A549 (cell line): Measurements from ENCODE around the gene CDK5RAP2. TPM values are rescaled to one million over a fixed set of nuclear protein-coding genes. Genes with fewer than 3 reads are reported as not detected.

ENCODE experiments used
- ATAC-seq, 2 experiments: fragments of 200-7000 bp in 1 of 2; fragments of >200 bp in 1 of 2; cut with Nextera tagmentation in 1 of 2; cut with Tn5 transposase in 1 of 2; 3 replicates each; pipeline versions ENCODE4 v1.8.0 to v1.9.1; 2018 to 2020; ENCODE audit warnings: mild to moderate bottlenecking in 1 of 2, moderate library complexity in 1 of 2
- CTCF ChIA-PET: fragments of 300-600 bp; sonication (Branson Sonifier 250); formaldehyde crosslinking; extraction: SDS; loops from one replicate; lab custom pipeline; 2021; ENCODE audit warnings: antibody characterized with exemption, inconsistent platforms; lab: Yijun Ruan, JAX
- POLR2A ChIA-PET: fragments of 350-600 bp; formaldehyde crosslinking; extraction: SDS; loops from one replicate; lab custom pipeline; 2021; ENCODE audit warnings: antibody characterized with exemption, inconsistent platforms; lab: Yijun Ruan, JAX
- DNase-seq, 2 experiments: peaks; one replicate each; pipeline versions ENCODE4 v3.0.0 to v3.0.0-alpha.2; 2011 to 2016; ENCODE audit warnings: low read depth in 1 of 2, low spot score in 1 of 2
- FAIRE-seq: peaks from 2 replicates; lab custom pipeline; 2011; peaks lifted over from hg19 to GRCh38; lab: Jason Lieb, UNC
- H3K27ac ChIP-seq, 2 experiments: fragments of >200 bp; sonication (Bioruptor Twin); formaldehyde crosslinking; 3 replicates each; pipeline ENCODE4 v1.5.1; 2016 to 2017
- H3K4me1 ChIP-seq: fragments of >200 bp; sonication (Bioruptor Twin); formaldehyde crosslinking; 3 replicates; pipeline ENCODE4 v1.6.1; 2016
- H3K4me2 ChIP-seq: fragments of >200 bp; sonication (Bioruptor Twin); formaldehyde crosslinking; 3 replicates; pipeline ENCODE4 v1.6.1; 2016
- H3K4me3 ChIP-seq: fragments of >200 bp; sonication (Bioruptor Twin); formaldehyde crosslinking; 3 replicates; pipeline ENCODE4 v1.5.1; 2016
- H3K9me3 ChIP-seq: fragments of >200 bp; sonication (Bioruptor Twin); formaldehyde crosslinking; 3 replicates; pipeline ENCODE4 v1.6.1; 2016
- BCL3 ChIP-seq: fragments of >200 bp; sonication (Bioruptor Twin); formaldehyde crosslinking; IDR thresholded peaks from 3 replicates; pipeline ENCODE4 v1.6.1; 2016
- CBX2 ChIP-seq: fragments of 200-600 bp; sonication (generic); IDR thresholded peaks from 2 replicates; pipeline ENCODE4 v1.6.1; 2016; ENCODE audit warnings: low read depth, mild to moderate bottlenecking, borderline replicate concordance
- CHD2 ChIP-seq: fragments of 150-350 bp; IDR thresholded peaks from 2 replicates; pipeline ENCODE4 v1.6.1; 2014; ENCODE audit warnings: low read length; ENCODE audit not compliant: partially characterized antibody
- CHD4 ChIP-seq: fragments of 200-600 bp; sonication (generic); IDR thresholded peaks from 2 replicates; pipeline ENCODE4 v1.6.1; 2016; ENCODE audit warnings: antibody characterized with exemption, mild to moderate bottlenecking, borderline replicate concordance
- FOSB ChIP-seq: fragments of 250-450 bp; sonication (Bioruptor Pico); IDR thresholded peaks from 2 replicates; pipeline ENCODE4 v1.5.0; 2020; ENCODE audit warnings: mild to moderate bottlenecking, moderate library complexity
- HMGXB4 ChIP-seq: fragments of 250-450 bp; sonication (Bioruptor Pico); IDR thresholded peaks from 2 replicates; pipeline ENCODE4 v1.5.0; 2021; ENCODE audit warnings: mild to moderate bottlenecking, moderate library complexity, borderline replicate concordance
- HOXB5 ChIP-seq: fragments of 250-450 bp; sonication (Bioruptor Pico); IDR thresholded peaks from 2 replicates; pipeline ENCODE4 v1.5.0; 2020; ENCODE audit warnings: mild to moderate bottlenecking, moderate library complexity
- JUN ChIP-seq, 2 experiments: fragments of >200 bp; sonication (Bioruptor Twin); formaldehyde crosslinking; IDR thresholded peaks; 2 replicates in 1 of 2; 3 replicates in 1 of 2; pipeline ENCODE4 v1.6.1; 2016 to 2017
- KDM5A ChIP-seq: fragments of 200-600 bp; sonication (generic); IDR thresholded peaks from 2 replicates; pipeline ENCODE4 v1.6.1; 2016; ENCODE audit warnings: antibody characterized with exemption, mild to moderate bottlenecking
- MAFK ChIP-seq: fragments of 450-650 bp; IDR thresholded peaks from 2 replicates; pipeline ENCODE4 v1.6.1; 2014; ENCODE audit not compliant: partially characterized antibody
- MAX ChIP-seq: IDR thresholded peaks from 2 replicates; pipeline ENCODE4 v1.6.1; 2012
- NR3C1 ChIP-seq: fragments of >200 bp; sonication (Bioruptor Twin); formaldehyde crosslinking; IDR thresholded peaks from 3 replicates; pipeline ENCODE4 v1.6.1; 2017
- PHF8 ChIP-seq: fragments of 200-600 bp; sonication (generic); IDR thresholded peaks from 2 replicates; pipeline ENCODE4 v1.6.1; 2016; ENCODE audit warnings: low read depth, mild to moderate bottlenecking, antibody characterized with exemption, moderate library complexity, borderline replicate concordance
- POLR2A ChIP-seq: IDR thresholded peaks from 2 replicates; pipeline ENCODE4 v1.6.1; 2012; ENCODE audit warnings: mild to moderate bottlenecking, low read length
- POLR2AphosphoS2 ChIP-seq: conservative IDR thresholded peaks from 2 replicates; pipeline ENCODE4 v1.6.1; 2012; ENCODE audit warnings: low read length, improper control_type of control experiment, inconsistent platforms
- RAD21 ChIP-seq, 2 experiments: fragments of >200 bp in 1 of 2; sonication (Bioruptor Twin) in 1 of 2; formaldehyde crosslinking in 1 of 2; IDR thresholded peaks in 1 of 2; conservative IDR thresholded peaks in 1 of 2; 2 replicates in 1 of 2; 3 replicates in 1 of 2; pipeline ENCODE4 v1.6.1; 2012 to 2018; ENCODE audit warnings: inconsistent platforms in 1 of 2
- SMC3 ChIP-seq: fragments of >200 bp; sonication (Bioruptor Twin); formaldehyde crosslinking; IDR thresholded peaks from 3 replicates; pipeline ENCODE4 v1.6.1; 2018; ENCODE audit warnings: inconsistent platforms
- TP53 ChIP-seq: fragments of 250-450 bp; sonication (Bioruptor Pico); IDR thresholded peaks from 2 replicates; pipeline ENCODE4 v1.5.0; 2021; ENCODE audit warnings: mild to moderate bottlenecking, moderate library complexity
- ZFP36 ChIP-seq: fragments of 450-650 bp; IDR thresholded peaks from 2 replicates; pipeline ENCODE4 v1.6.1; 2014; ENCODE audit warnings: borderline replicate concordance; ENCODE audit not compliant: partially characterized antibody
- ZSCAN20 ChIP-seq: fragments of 250-450 bp; sonication (Bioruptor Pico); IDR thresholded peaks from 2 replicates; pipeline ENCODE4 v1.8.0; 2022; ENCODE audit warnings: mild to moderate bottlenecking, moderate library complexity
- WGBS: methylation state at CpG from one replicate; pipeline ENCODE4 v1.1.6; 2017; ENCODE audit errors: missing lambda C conversion rate; 5-methylcytosine and 5-hydroxymethylcytosine counted together
- polyA plus RNA-seq, 4 experiments: library from polyadenylated mRNA; depleted of rRNA in 3 of 4; stranded (reverse); fragments of >200 nt; fragmentation: RNase III in 1 of 4; extraction: RNeasy Plus Mini Kit Qiagen cat#74134 plus additional on column Dnase treatment in 1 of 4; gene quantifications; 2 replicates in 3 of 4; 3 replicates in 1 of 4; pipeline ENCODE4 v1.2.3, GENCODE V29; 2011 to 2017
- TF ChIP-seq, protein P1 (sequence below): fragments of >200 bp; sonication (Bioruptor Twin); formaldehyde crosslinking; IDR thresholded peaks from 3 replicates; pipeline ENCODE4 v1.5.1; 2016
- TF ChIP-seq, protein P2 (sequence below): fragments of >200 bp; sonication (Bioruptor Twin); formaldehyde crosslinking; IDR thresholded peaks from 2 replicates; pipeline ENCODE4 v1.6.1; 2016
- TF ChIP-seq, protein P3 (sequence below): fragments of 450-650 bp; IDR thresholded peaks from 2 replicates; pipeline ENCODE4 v1.6.1; 2014; ENCODE audit warnings: antibody characterized with exemption

Gene CDK5RAP2
- polyA plus RNA-seq, 2 of the 4 experiments (the other 2 are of a cell fraction), result 29.1 to 44.6 TPM

DNA sequence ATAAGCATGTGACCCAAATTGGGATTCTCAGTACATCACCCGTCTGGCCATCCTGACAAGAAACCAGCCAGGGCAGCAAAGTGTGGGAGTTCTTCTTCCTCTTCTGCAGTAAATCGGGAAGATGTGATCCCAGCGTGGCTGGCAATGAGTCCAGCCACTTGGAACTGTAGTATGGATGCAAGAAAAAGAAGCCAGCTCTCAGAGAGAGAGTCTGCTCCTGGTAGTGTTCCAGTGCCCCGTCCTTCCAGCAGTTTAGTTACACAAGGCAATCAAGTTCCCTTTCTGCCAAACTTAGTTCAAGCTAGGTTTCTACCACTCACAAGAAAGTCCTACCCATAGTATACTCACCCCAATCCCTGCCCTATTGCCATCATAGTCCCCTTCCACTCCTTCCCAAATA lies 65.6 kb downstream of the CDK5RAP2 start:
- no peak for TF ChIP-seq ZSCAN20
- TF ChIP-seq TP53 (CRISPR knock-in tag), result no peak
- no peak for TF ChIP-seq SMC3
- TF ChIP-seq ZFP36, result no peak
- TF ChIP-seq CBX2, result no peak
- TF ChIP-seq HOXB5 (CRISPR knock-in tag), result no peak
- TF ChIP-seq, all 56 proteins: peak for 0
- Histone ChIP-seq H3K4me2 (no peak overlapping the region), H3K27ac (no peak overlapping the region), H3K9me3 (peaks cover 6% of the 10 kb centered on the region; the same call in 1 of the 3 replicates), H3K4me3 (no peak overlapping the region), H3K4me1 (no peaks in the 10 kb centered on the region)
- FAIRE-seq (no peak), DNase-seq (no peak), ATAC-seq (no peak)
- 93% methylated on average over 4 of the region's 4 CpGs for WGBS
- CTCF ChIA-PET, result interaction anchor here (0.6 to 1.3 kb wide), 3 partner anchors 13 to 18 kb away, joined by 3 to 4 read pairs (median 4); no protein-coding TSS in a partner anchor
- POLR2A ChIA-PET, result interaction anchor here (0.6 kb wide), 1 partner anchor 67 kb away, joined by 4 read pairs; no protein-coding TSS in a partner anchor

GRCh38 chr9:120513825-120514396 lies 66.1 kb downstream of the CDK5RAP2 start:
- Histone ChIP-seq H3K4me2 (no peak overlapping the region), H3K4me1 (no peaks in the 10 kb centered on the region), H3K27ac (no peak overlapping the region), H3K9me3 (peaks cover 6% of the 10 kb centered on the region; the same call in 1 of the 3 replicates), H3K4me3 (no peak overlapping the region)
- ChIA-PET POLR2A (no interaction called here), CTCF (interaction anchor here (0.6 to 1.3 kb wide), 4 partner anchors 13 to 18 kb away, joined by 3 to 4 read pairs (median 4); no protein-coding TSS in a partner anchor)
- no peak for ATAC-seq
- DNase-seq, result no peak
- TF ChIP-seq HOXB5 (CRISPR knock-in tag) (no peak), POLR2AphosphoS2 (no peak), MAFK (no peak), MAX (no peak), HMGXB4 (CRISPR knock-in tag) (no peak), POLR2A (no peak), BCL3 (no peak), KDM5A (no peak), CHD2 (no peak), ZSCAN20 (no peak), PHF8 (no peak)
- TF ChIP-seq, protein P1, sequence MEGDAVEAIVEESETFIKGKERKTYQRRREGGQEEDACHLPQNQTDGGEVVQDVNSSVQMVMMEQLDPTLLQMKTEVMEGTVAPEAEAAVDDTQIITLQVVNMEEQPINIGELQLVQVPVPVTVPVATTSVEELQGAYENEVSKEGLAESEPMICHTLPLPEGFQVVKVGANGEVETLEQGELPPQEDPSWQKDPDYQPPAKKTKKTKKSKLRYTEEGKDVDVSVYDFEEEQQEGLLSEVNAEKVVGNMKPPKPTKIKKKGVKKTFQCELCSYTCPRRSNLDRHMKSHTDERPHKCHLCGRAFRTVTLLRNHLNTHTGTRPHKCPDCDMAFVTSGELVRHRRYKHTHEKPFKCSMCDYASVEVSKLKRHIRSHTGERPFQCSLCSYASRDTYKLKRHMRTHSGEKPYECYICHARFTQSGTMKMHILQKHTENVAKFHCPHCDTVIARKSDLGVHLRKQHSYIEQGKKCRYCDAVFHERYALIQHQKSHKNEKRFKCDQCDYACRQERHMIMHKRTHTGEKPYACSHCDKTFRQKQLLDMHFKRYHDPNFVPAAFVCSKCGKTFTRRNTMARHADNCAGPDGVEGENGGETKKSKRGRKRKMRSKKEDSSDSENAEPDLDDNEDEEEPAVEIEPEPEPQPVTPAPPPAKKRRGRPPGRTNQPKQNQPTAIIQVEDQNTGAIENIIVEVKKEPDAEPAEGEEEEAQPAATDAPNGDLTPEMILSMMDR, result no peak
- TF ChIP-seq, protein P2, sequence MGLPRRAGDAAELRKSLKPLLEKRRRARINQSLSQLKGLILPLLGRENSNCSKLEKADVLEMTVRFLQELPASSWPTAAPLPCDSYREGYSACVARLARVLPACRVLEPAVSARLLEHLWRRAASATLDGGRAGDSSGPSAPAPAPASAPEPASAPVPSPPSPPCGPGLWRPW, result no peak
- WGBS, result 96% methylated on average over 4 of the region's 4 CpGs
- FAIRE-seq, result no peak

- Histone ChIP-seq H3K4me3 (no peak overlapping the region), H3K4me2 (no peak overlapping the region), H3K27ac (no peak overlapping the region), H3K9me3 (peaks cover 16% of the 10 kb centered on the region; the same call in 2 of the 3 replicates), H3K4me1 (no peaks in the 10 kb centered on the region)
- no peak for DNase-seq
- ChIA-PET CTCF (interaction anchor here (0.7 to 1.8 kb wide), 2 partner anchors 22 to 33 kb away, joined by 3 to 8 read pairs; no protein-coding TSS in a partner anchor), POLR2A (no interaction called here)
- TF ChIP-seq CHD4 (no peak), RAD21 (conservative IDR thresholded peaks at IDR 0.05 in 1 of 2, IDR thresholded peaks at IDR 0.05 in 1 of 2) (no peak), NR3C1 (no peak), JUN (IDR thresholded peaks at IDR 0.05) (no peak), FOSB (CRISPR knock-in tag) (no peak), HOXB5 (CRISPR knock-in tag) (no peak)
- TF ChIP-seq, protein P3, sequence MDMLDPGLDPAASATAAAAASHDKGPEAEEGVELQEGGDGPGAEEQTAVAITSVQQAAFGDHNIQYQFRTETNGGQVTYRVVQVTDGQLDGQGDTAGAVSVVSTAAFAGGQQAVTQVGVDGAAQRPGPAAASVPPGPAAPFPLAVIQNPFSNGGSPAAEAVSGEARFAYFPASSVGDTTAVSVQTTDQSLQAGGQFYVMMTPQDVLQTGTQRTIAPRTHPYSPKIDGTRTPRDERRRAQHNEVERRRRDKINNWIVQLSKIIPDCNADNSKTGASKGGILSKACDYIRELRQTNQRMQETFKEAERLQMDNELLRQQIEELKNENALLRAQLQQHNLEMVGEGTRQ, result no peak
- no peak for FAIRE-seq
- 94% methylated on average over 3 of the region's 3 CpGs for WGBS
- no peak for ATAC-seq
Measured at GRCh38 chr9:120510816-120511215, 69.2 kb downstream of the CDK5RAP2 start.
